ENCODE data around the gene LY86. TPM values are rescaled to one million over a fixed set of nuclear protein-coding genes. Genes with fewer than 3 reads are reported as not detected.

LY86 gene
- total RNA-seq, 2 experiments from 2014 or later: 1.3 to 2.1 TPM

- Histone ChIP-seq H3K4me1 (ENCODE audit: insufficient read depth, low read length) (peaks cover 4% of the 10 kb centered on the region), H3K9me3 (ENCODE audit: control insufficient read depth in 1 of 2, insufficient read depth in 1 of 2, low read length in 2 of 2) (no peaks in the 10 kb centered on the region), H3K27ac (ENCODE audit: low read depth in 1 of 2, low read length in 2 of 2) (no peak overlapping the region), H3K4me3 (ENCODE audit: low read length) (no peak overlapping the region), H3K27me3 (ENCODE audit: control insufficient read depth in 1 of 2, insufficient read depth in 2 of 2, low read length in 2 of 2) (no peaks in the 10 kb centered on the region), H3K36me3 (ENCODE audit: insufficient read depth, low read length) (no peaks in the 10 kb centered on the region)
- ChIA-PET CTCF (no interaction called here), POLR2A (no interaction called here)
- no peak for TF ChIP-seq CTCF (IDR thresholded peaks at IDR 0.05)
- Mint-ChIP-seq H3K36me3 (ENCODE audit: low read depth) (no peaks in the 10 kb centered on the region), H3K4me1 (ENCODE audit: low read depth) (peaks cover 24% of the 10 kb centered on the region), H3K4me3 (no peak overlapping the region), H3K27me3 (no peaks in the 10 kb centered on the region), H3K9me3 (no peaks in the 10 kb centered on the region), H3K27ac (no peak overlapping the region)
- ATAC-seq (ENCODE audit: poor library complexity): no peak
- DNase-seq: no peak
- intact Hi-C loops (cut with DNase I, micrococcal nuclease): no loop called here
Measured at GRCh38 chr6:6624269-6624990, 35.9 kb downstream of the LY86 start.

- no peak overlapping the region for H3K4me3 ChIP-seq (ENCODE audit: low read length)
- ChIA-PET CTCF (interaction anchor here (1.6 kb wide), 1 partner anchor 51 kb away, joined by 4 read pairs; no protein-coding TSS in a partner anchor), POLR2A (interaction anchor here (1.0 kb wide), 1 partner anchor 34 kb away, joined by 4 read pairs; no protein-coding TSS in a partner anchor)
- no peaks in the 10 kb centered on the region for H3K27me3 Mint-ChIP-seq
- no peak overlapping the region for H3K27ac ChIP-seq (ENCODE audit: low read depth in 1 of 2, low read length in 2 of 2)
- H3K4me1 Mint-ChIP-seq (ENCODE audit: low read depth): peaks cover 18% of the 10 kb centered on the region
- DNase-seq: no peak
- H3K4me1 ChIP-seq (ENCODE audit: insufficient read depth, low read length): peaks cover 4% of the 10 kb centered on the region
- no peak for ATAC-seq (ENCODE audit: poor library complexity)
- no peak overlapping the region for H3K4me3 Mint-ChIP-seq
- no peaks in the 10 kb centered on the region for H3K27me3 ChIP-seq (ENCODE audit: control insufficient read depth in 1 of 2, insufficient read depth in 2 of 2, low read length in 2 of 2)
- H3K27ac Mint-ChIP-seq: no peak overlapping the region
- H3K9me3 Mint-ChIP-seq: no peaks in the 10 kb centered on the region
- no peak for TF ChIP-seq CTCF (IDR thresholded peaks at IDR 0.05)
- no peaks in the 10 kb centered on the region for H3K36me3 ChIP-seq (ENCODE audit: insufficient read depth, low read length)
- no peaks in the 10 kb centered on the region for H3K9me3 ChIP-seq (ENCODE audit: control insufficient read depth in 1 of 2, insufficient read depth in 1 of 2, low read length in 2 of 2)
- no peaks in the 10 kb centered on the region for H3K36me3 Mint-ChIP-seq (ENCODE audit: low read depth)
- intact Hi-C loops (cut with DNase I, micrococcal nuclease): no loop called here
Measured at GRCh38 chr6:6626187-6626586, 37.7 kb downstream of the LY86 start.

GRCh38 chr6:6629402-6629801 lies 40.9 kb downstream of the LY86 start:
- no peak overlapping the region for H3K4me3 Mint-ChIP-seq
- no peaks in the 10 kb centered on the region for H3K27me3 Mint-ChIP-seq
- Histone ChIP-seq H3K36me3 (ENCODE audit: insufficient read depth, low read length) (no peaks in the 10 kb centered on the region), H3K27me3 (ENCODE audit: control insufficient read depth in 1 of 2, insufficient read depth in 2 of 2, low read length in 2 of 2) (no peaks in the 10 kb centered on the region), H3K4me1 (ENCODE audit: insufficient read depth, low read length) (peaks cover 4% of the 10 kb centered on the region), H3K9me3 (ENCODE audit: control insufficient read depth in 1 of 2, insufficient read depth in 1 of 2, low read length in 2 of 2) (no peaks in the 10 kb centered on the region), H3K27ac (ENCODE audit: low read depth in 1 of 2, low read length in 2 of 2) (no peak overlapping the region), H3K4me3 (ENCODE audit: low read length) (no peak overlapping the region)
- H3K9me3 Mint-ChIP-seq: no peaks in the 10 kb centered on the region
- POLR2A ChIA-PET: no interaction called here
- TF ChIP-seq CTCF (IDR thresholded peaks at IDR 0.05): no peak
- no peak overlapping the region for H3K27ac Mint-ChIP-seq
- no peaks in the 10 kb centered on the region for H3K36me3 Mint-ChIP-seq (ENCODE audit: low read depth)
- intact Hi-C loops (cut with DNase I, micrococcal nuclease): no loop called here
- DNase-seq (no peak), ATAC-seq (ENCODE audit: poor library complexity) (no peak)
- H3K4me1 Mint-ChIP-seq (ENCODE audit: low read depth): peaks cover 22% of the 10 kb centered on the region
- CTCF ChIA-PET: no interaction called here
